HepG2 (cell line): ENCODE measurements around the gene PRDM11.

Source experiments
- CAMTA2 ChIP-seq: sonication (generic); formaldehyde crosslinking; IDR thresholded peaks from 2 replicates; pipeline ENCODE4 v1.4.0; 2020; ENCODE audit warnings: mild to moderate bottlenecking, missing genetic modification reagents, borderline replicate concordance
- CEBPB ChIP-seq: IDR thresholded peaks from 2 replicates; pipeline ENCODE4 v1.6.1; 2011; ENCODE audit warnings: low read depth, low read length, improper control_type of control experiment, borderline replicate concordance
- CHCHD3 ChIP-seq: sonication (generic); formaldehyde crosslinking; IDR thresholded peaks from 2 replicates; pipeline ENCODE4 v1.8.0; 2022; ENCODE audit warnings: mild to moderate bottlenecking, missing genetic modification reagents, moderate library complexity
- EP300 ChIP-seq, 3 experiments: sonication (generic) in 1 of 3; formaldehyde crosslinking in 1 of 3; IDR thresholded peaks; 2 replicates each; pipeline versions ENCODE4 v1.5.1 to v1.6.1; 2011 to 2020; ENCODE audit warnings: low read depth in 2 of 3, low read length in 2 of 3, borderline replicate concordance in 1 of 3, improper control_type of control experiment in 1 of 3, mild to moderate bottlenecking in 1 of 3, missing genetic modification reagents in 1 of 3, moderate library complexity in 1 of 3
- JUND ChIP-seq: sonication (generic); formaldehyde crosslinking; IDR thresholded peaks from 2 replicates; pipeline ENCODE4 v1.8.0; 2022; ENCODE audit warnings: mild to moderate bottlenecking, missing genetic modification reagents
- KDM5B ChIP-seq: sonication (generic); formaldehyde crosslinking; IDR thresholded peaks from 2 replicates; pipeline ENCODE4 v1.4.0; 2020; ENCODE audit warnings: missing genetic modification reagents, mild to moderate bottlenecking, borderline replicate concordance
- MAFF ChIP-seq: IDR thresholded peaks from 2 replicates; pipeline ENCODE4 v1.6.1; 2011; ENCODE audit warnings: low read depth, low read length, improper control_type of control experiment
- MED1 ChIP-seq: sonication (generic); formaldehyde crosslinking; IDR thresholded peaks from 2 replicates; pipeline ENCODE4 v1.4.0; 2020; ENCODE audit warnings: missing genetic modification reagents
- POLR2A ChIP-seq, 2 experiments: IDR thresholded peaks; 2 replicates each; pipeline ENCODE4 v1.6.1; 2011; ENCODE audit warnings: low read depth in 2 of 2, low read length in 2 of 2, mild to moderate bottlenecking in 1 of 2, moderate library complexity in 1 of 2; ENCODE audit not compliant: insufficient read depth in 1 of 2
- TARDBP ChIP-seq: sonication (generic); formaldehyde crosslinking; IDR thresholded peaks from 2 replicates; pipeline ENCODE4 v1.8.0; 2022; ENCODE audit warnings: mild to moderate bottlenecking, missing genetic modification reagents
- TCF12 ChIP-seq, 2 experiments: fragments of 450-650 bp in 1 of 2; sonication (generic) in 1 of 2; formaldehyde crosslinking in 1 of 2; IDR thresholded peaks; 2 replicates each; pipeline versions ENCODE4 v1.6.1 to v1.8.0; 2017 to 2022; ENCODE audit warnings: antibody characterized with exemption in 1 of 2, mild to moderate bottlenecking in 1 of 2, missing genetic modification reagents in 1 of 2, moderate library complexity in 1 of 2
- ZFX ChIP-seq: sonication (generic); formaldehyde crosslinking; IDR thresholded peaks from 2 replicates; pipeline ENCODE4 v1.4.0; 2020; ENCODE audit warnings: mild to moderate bottlenecking, low read depth, missing genetic modification reagents, moderate library complexity
- ZNF143 ChIP-seq: sonication (generic); formaldehyde crosslinking; IDR thresholded peaks from 2 replicates; pipeline ENCODE4 v1.4.0; 2020; ENCODE audit warnings: missing genetic modification reagents
- TF ChIP-seq, protein P1 (sequence below): sonication (generic); formaldehyde crosslinking; IDR thresholded peaks from 2 replicates; pipeline ENCODE4 v1.4.0; 2020; ENCODE audit warnings: missing genetic modification reagents, borderline replicate concordance

- TF ChIP-seq CEBPB: no peak
- no peak for TF ChIP-seq JUND (CRISPR knock-in tag)
- TF ChIP-seq ZFX (CRISPR knock-in tag): no peak
- TF ChIP-seq, protein P1, sequence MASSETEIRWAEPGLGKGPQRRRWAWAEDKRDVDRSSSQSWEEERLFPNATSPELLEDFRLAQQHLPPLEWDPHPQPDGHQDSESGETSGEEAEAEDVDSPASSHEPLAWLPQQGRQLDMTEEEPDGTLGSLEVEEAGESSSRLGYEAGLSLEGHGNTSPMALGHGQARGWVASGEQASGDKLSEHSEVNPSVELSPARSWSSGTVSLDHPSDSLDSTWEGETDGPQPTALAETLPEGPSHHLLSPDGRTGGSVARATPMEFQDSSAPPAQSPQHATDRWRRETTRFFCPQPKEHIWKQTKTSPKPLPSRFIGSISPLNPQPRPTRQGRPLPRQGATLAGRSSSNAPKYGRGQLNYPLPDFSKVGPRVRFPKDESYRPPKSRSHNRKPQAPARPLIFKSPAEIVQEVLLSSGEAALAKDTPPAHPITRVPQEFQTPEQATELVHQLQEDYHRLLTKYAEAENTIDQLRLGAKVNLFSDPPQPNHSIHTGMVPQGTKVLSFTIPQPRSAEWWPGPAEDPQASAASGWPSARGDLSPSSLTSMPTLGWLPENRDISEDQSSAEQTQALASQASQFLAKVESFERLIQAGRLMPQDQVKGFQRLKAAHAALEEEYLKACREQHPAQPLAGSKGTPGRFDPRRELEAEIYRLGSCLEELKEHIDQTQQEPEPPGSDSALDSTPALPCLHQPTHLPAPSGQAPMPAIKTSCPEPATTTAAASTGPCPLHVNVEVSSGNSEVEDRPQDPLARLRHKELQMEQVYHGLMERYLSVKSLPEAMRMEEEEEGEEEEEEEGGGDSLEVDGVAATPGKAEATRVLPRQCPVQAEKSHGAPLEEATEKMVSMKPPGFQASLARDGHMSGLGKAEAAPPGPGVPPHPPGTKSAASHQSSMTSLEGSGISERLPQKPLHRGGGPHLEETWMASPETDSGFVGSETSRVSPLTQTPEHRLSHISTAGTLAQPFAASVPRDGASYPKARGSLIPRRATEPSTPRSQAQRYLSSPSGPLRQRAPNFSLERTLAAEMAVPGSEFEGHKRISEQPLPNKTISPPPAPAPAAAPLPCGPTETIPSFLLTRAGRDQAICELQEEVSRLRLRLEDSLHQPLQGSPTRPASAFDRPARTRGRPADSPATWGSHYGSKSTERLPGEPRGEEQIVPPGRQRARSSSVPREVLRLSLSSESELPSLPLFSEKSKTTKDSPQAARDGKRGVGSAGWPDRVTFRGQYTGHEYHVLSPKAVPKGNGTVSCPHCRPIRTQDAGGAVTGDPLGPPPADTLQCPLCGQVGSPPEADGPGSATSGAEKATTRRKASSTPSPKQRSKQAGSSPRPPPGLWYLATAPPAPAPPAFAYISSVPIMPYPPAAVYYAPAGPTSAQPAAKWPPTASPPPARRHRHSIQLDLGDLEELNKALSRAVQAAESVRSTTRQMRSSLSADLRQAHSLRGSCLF: no peak
- no peak for TF ChIP-seq TARDBP
- no peak for TF ChIP-seq MED1 (CRISPR knock-in tag)
- no peak for TF ChIP-seq CHCHD3 (CRISPR knock-in tag)
- TF ChIP-seq MAFF: no peak
- TF ChIP-seq ZNF143: no peak
- no peak for TF ChIP-seq POLR2A (IDR thresholded peaks at IDR 0.05; ENCODE audit: insufficient read depth in 1 of 2, low read depth in 2 of 2, low read length in 2 of 2)
- TF ChIP-seq CAMTA2 (CRISPR knock-in tag): no peak
- TF ChIP-seq KDM5B (CRISPR knock-in tag): no peak
- TF ChIP-seq EP300 (IDR thresholded peaks at IDR 0.05; ENCODE audit: low read depth in 2 of 2, low read length in 2 of 2): no peak
- no peak for TF ChIP-seq EP300 (CRISPR knock-in tag; IDR thresholded peaks at IDR 0.05; ENCODE audit: borderline replicate concordance)
- no peak for TF ChIP-seq TCF12 (IDR thresholded peaks at IDR 0.05)
- no peak for TF ChIP-seq TCF12 (CRISPR knock-in tag; IDR thresholded peaks at IDR 0.05)
These were observed 126.3 kb downstream of the PRDM11 start for GRCh38 chr11:45272701-45273100.
